CD14-positive monocyte (primary cell): ENCODE data around the gene PAM. TPM values are rescaled to one million over a fixed set of nuclear protein-coding genes. Genes with fewer than 3 reads are reported as not detected.
"Not testable (repeated sequence)": the region's sequence is repeated elsewhere in the genome, so short reads cannot be mapped to it uniquely, and the experiment has no call there.

ENCODE experiments used
- DNase-seq, 3 donors: peaks; one replicate each; pipeline ENCODE4 v3.0.0-alpha.2; 2011 to 2022
- H2AFZ ChIP-seq: 2 replicates; pipeline ENCODE4 v1.6.0; 2012; ENCODE audit warnings: mild to moderate bottlenecking, low read depth, low read length, inconsistent platforms; ENCODE audit not compliant: insufficient read depth, poor library complexity, severe bottlenecking
- H3K27ac ChIP-seq, 2 donors: 1 replicate in 1 of 2; 2 replicates in 1 of 2; pipeline ENCODE4 v1.5.1; 2012 to 2013; ENCODE audit warnings: low read length in 2 of 2, control low read depth in 1 of 2, inconsistent platforms in 1 of 2, low read depth in 1 of 2, mild to moderate bottlenecking in 1 of 2
- H3K27me3 ChIP-seq, 2 donors: one replicate each; pipeline versions ENCODE4 v1.6.0 to v1.6.1; 2011 to 2013; ENCODE audit warnings: low read length in 2 of 2; ENCODE audit not compliant: control insufficient read depth in 2 of 2, insufficient read depth in 2 of 2
- H3K36me3 ChIP-seq, 2 donors: replicated peaks in 1 of 2; 1 replicate in 1 of 2; 2 replicates in 1 of 2; pipeline versions ENCODE4 v1.5.1 to v1.6.1; 2012 to 2013; ENCODE audit warnings: low read length in 2 of 2, control low read depth in 1 of 2, inconsistent platforms in 1 of 2, mild to moderate bottlenecking in 1 of 2; ENCODE audit not compliant: insufficient read depth in 2 of 2, control insufficient read depth in 1 of 2
- H3K4me1 ChIP-seq, 2 donors: 1 replicate in 1 of 2; 2 replicates in 1 of 2; pipeline versions ENCODE4 v1.5.1 to v1.6.1; 2012 to 2013; ENCODE audit warnings: low read length in 2 of 2, control low read depth in 1 of 2, inconsistent platforms in 1 of 2, mild to moderate bottlenecking in 1 of 2, moderate library complexity in 1 of 2; ENCODE audit not compliant: insufficient read depth in 2 of 2, control insufficient read depth in 1 of 2
- H3K4me2 ChIP-seq: replicated peaks from 2 replicates; pipeline ENCODE3; 2012; ENCODE audit warnings: low read length, moderate library complexity, mild to moderate bottlenecking; ENCODE audit not compliant: poor library complexity, severe bottlenecking; ENCODE audit errors: extremely low read depth
- H3K4me3 ChIP-seq, 3 experiments: fragments of 200-600 bp in 1 of 3; sonication (generic) in 1 of 3; replicated peaks in 1 of 3; 1 replicate in 2 of 3; 2 replicates in 1 of 3; pipeline ENCODE4 v1.5.1; 2011 to 2013; ENCODE audit warnings: low read length in 3 of 3, mild to moderate bottlenecking in 3 of 3, control low read depth in 2 of 3, low read depth in 2 of 3, inconsistent platforms in 1 of 3, moderate library complexity in 1 of 3
- H3K79me2 ChIP-seq: 2 replicates; pipeline ENCODE4 v1.6.0; 2012; ENCODE audit warnings: mild to moderate bottlenecking, control low read depth, inconsistent platforms, low read length, moderate library complexity; ENCODE audit not compliant: insufficient read depth
- H3K9ac ChIP-seq: 2 replicates; pipeline ENCODE4 v1.6.0; 2017; ENCODE audit warnings: low read length, mild to moderate bottlenecking; ENCODE audit not compliant: insufficient read depth, poor library complexity, severe bottlenecking
- H3K9me3 ChIP-seq, 2 donors: replicated peaks in 1 of 2; 1 replicate in 1 of 2; 2 replicates in 1 of 2; pipeline versions ENCODE4 v1.5.1 to v1.6.1; 2012 to 2013; ENCODE audit warnings: low read length in 2 of 2, control low read depth in 1 of 2; ENCODE audit not compliant: control insufficient read depth in 1 of 2, insufficient read depth in 1 of 2
- H4K20me1 ChIP-seq: 2 replicates; pipeline ENCODE4 v1.6.0; 2012; ENCODE audit warnings: mild to moderate bottlenecking, low read length, control low read depth, moderate library complexity; ENCODE audit not compliant: insufficient read depth
- H3K27ac Mint-ChIP-seq, 7 donors: one replicate each; pipeline ENCODE4 v1.8.0; 2020; ENCODE audit warnings: mild to moderate bottlenecking in 7 of 7, mixed read lengths in 7 of 7, moderate library complexity in 6 of 7, inconsistent platforms in 2 of 7
- H3K27me3 Mint-ChIP-seq, 3 donors: one replicate each; pipeline ENCODE4 v1.8.0; 2021 to 2022; ENCODE audit warnings: low read depth in 3 of 3, mild to moderate bottlenecking in 3 of 3, mixed read lengths in 3 of 3, moderate library complexity in 3 of 3, inconsistent platforms in 1 of 3
- H3K36me3 Mint-ChIP-seq, 2 donors: one replicate each; pipeline ENCODE4 v1.8.0; 2020; ENCODE audit warnings: mixed read lengths in 2 of 2, inconsistent platforms in 1 of 2, mild to moderate bottlenecking in 1 of 2
- H3K4me1 Mint-ChIP-seq: one replicate; pipeline ENCODE4 v1.8.0; 2020; ENCODE audit warnings: mild to moderate bottlenecking, mixed read lengths
- H3K4me3 Mint-ChIP-seq, 2 donors: one replicate each; pipeline ENCODE4 v1.8.0; 2020; ENCODE audit warnings: mild to moderate bottlenecking in 2 of 2, mixed read lengths in 2 of 2, moderate library complexity in 1 of 2
- H3K9me3 Mint-ChIP-seq, 7 donors: one replicate each; pipeline ENCODE4 v1.8.0; 2020 to 2022; ENCODE audit warnings: mixed read lengths in 7 of 7, mild to moderate bottlenecking in 6 of 7, moderate library complexity in 6 of 7, inconsistent platforms in 2 of 7
- WGBS: methylation state at CpG from one replicate; pipeline ENCODE4 v1.1.5; 2013; ENCODE audit warnings: missing lambda C conversion rate; ENCODE audit not compliant: insufficient coverage; 5-methylcytosine and 5-hydroxymethylcytosine counted together
- intact Hi-C, 2 donors: fragments of 100-400 bp; cut with micrococcal nuclease; formaldehyde crosslinking; loops; one replicate each; pipeline versions ENCODE4 v1.15.0 to v1.15.1; 2023
- polyA plus RNA-seq, 3 donors: library from polyadenylated mRNA; depleted of rRNA in 1 of 3; unstranded in 2 of 3; stranded (reverse) in 1 of 3; fragments of 300-500 nt in 2 of 3; fragments of >200 nt in 1 of 3; fragmentation: Illumina TruSeq in 2 of 3; gene quantifications; 1 replicate in 2 of 3; 2 replicates in 1 of 3; pipeline ENCODE4 v1.2.3, GENCODE V29; 2012 to 2021
- TF ChIP-seq, protein P1 (sequence below): fragments of 200-600 bp; IDR thresholded peaks from one replicate; pipeline ENCODE4 v1.8.0; 2022; ENCODE audit warnings: antibody characterized with exemption, mild to moderate bottlenecking

Gene PAM
- polyA plus RNA-seq, 3 donors: 11.8 to 27.4 (median 12.8) TPM

DNA sequence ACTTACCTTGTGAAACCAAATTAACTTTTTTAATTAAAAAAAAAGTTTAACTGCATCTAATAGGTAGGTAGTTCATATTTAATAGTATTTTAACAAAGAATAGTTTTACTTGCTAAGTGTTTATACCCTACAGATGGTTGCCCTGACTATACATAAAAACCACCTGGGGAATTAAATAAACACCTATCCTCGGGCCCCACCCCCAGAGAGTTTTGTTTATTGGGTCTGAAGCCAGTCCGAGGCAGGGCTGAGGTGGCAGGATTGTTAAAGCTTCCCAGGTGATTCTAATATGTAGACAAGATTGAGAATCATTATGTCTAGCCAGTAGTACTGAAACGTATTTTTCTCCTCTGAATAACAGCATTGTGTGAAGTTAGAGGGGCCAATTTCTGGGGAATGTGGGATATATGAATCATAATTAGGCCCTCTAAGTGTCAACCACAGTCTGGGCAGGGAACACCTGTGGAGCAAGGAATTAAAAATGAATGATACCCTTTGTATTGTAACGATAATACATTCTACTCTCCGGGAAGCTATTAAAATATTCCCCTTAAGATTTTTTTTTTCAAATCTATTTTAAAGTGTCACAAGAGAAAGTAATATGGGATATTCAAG, 5.6 kb upstream of the PAM start:
- H3K36me3 ChIP-seq: no peaks in the 10 kb centered on the region
- WGBS: 100% methylated on average over 1 of the region's 5 CpGs
- TF ChIP-seq, protein P1, sequence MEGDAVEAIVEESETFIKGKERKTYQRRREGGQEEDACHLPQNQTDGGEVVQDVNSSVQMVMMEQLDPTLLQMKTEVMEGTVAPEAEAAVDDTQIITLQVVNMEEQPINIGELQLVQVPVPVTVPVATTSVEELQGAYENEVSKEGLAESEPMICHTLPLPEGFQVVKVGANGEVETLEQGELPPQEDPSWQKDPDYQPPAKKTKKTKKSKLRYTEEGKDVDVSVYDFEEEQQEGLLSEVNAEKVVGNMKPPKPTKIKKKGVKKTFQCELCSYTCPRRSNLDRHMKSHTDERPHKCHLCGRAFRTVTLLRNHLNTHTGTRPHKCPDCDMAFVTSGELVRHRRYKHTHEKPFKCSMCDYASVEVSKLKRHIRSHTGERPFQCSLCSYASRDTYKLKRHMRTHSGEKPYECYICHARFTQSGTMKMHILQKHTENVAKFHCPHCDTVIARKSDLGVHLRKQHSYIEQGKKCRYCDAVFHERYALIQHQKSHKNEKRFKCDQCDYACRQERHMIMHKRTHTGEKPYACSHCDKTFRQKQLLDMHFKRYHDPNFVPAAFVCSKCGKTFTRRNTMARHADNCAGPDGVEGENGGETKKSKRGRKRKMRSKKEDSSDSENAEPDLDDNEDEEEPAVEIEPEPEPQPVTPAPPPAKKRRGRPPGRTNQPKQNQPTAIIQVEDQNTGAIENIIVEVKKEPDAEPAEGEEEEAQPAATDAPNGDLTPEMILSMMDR: no peak
- peaks cover 9 to 17% of the 10 kb centered on the region in 2 donors for H3K27me3 ChIP-seq
- no peak overlapping the region for H3K4me2 ChIP-seq
- intact Hi-C loops: no loop called here
- Mint-ChIP-seq H3K4me3 (no peak overlapping the region), H3K9me3 (peaks cover 0 to 11% (median 7%) of the 10 kb centered on the region in 7 donors), H3K27me3 (peaks cover 18 to 22% (median 21%) of the 10 kb centered on the region in 3 donors), H3K4me1 (peaks cover 14% of the 10 kb centered on the region), H3K36me3 (no peaks in the 10 kb centered on the region), H3K27ac (no peak overlapping the region)
- DNase-seq: no peak
- peaks cover 8% of the 10 kb centered on the region in 2 donors for H3K4me1 ChIP-seq
- no peaks in the 10 kb centered on the region for H4K20me1 ChIP-seq
- H3K9me3 ChIP-seq: no peaks in the 10 kb centered on the region
- H2AFZ ChIP-seq: no peak overlapping the region
- H3K4me3 ChIP-seq: no peak overlapping the region
- H3K9ac ChIP-seq: no peak overlapping the region
- no peaks in the 10 kb centered on the region for H3K79me2 ChIP-seq
- no peak overlapping the region for H3K27ac ChIP-seq

DNA sequence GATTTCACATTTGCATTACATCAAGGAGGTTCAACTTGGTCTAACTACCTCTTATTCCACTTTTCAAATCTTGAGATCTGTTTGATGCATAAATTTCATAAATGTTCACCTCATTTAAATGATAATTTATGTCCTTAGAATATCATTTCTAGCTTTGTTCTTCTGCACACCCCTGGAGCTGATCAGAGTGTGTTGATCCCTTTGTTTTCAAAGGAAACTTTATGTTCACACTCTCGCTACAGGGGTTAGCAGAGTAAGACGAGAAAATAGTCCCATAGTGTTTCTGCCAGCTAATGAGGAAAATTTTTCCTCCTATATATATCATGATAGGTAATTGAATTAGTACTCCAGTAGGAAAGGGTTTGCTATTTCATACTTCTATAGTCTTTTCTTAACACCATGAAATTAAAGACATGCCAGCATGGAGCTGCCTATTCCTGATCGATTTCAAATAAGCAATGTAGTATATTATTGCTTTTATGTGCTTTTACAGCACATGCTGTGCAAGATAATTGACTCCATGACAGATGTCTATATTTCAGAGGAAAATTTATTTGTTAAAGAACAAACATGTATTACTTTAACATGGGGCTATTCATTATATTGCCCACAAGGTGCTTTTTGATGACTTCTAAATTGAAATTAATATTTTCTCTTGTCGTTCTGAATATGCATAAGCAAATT, 4.8 kb upstream of the PAM start:
- intact Hi-C loops: no loop called here
- Mint-ChIP-seq H3K4me3 (no peak overlapping the region), H3K9me3 (peaks cover 0 to 11% (median 7%) of the 10 kb centered on the region in 7 donors)

DNA sequence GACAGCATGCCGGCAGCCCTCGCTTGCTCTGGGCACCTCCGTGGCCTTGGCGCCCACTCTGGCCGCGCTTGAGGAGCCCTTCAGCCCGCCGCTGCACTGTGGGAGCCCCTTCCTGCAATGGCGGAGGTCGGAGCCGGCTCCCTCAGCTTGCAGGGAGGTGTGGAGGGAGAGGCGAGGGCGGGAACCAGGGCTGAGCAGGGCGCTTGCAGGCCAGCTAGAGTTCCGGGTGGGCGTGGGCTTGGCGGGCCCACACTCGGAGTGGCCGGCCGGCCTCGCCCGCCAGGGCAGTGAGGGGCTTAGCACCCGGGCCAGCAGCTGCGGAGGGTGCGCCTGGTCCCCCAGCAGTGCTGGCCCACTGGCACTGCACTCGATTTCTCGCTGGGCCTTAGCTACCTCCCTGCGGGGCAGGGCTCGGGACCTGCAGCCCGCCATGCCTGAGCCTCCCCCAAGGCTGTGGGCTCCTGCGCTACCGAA, 3.2 kb upstream of the PAM start:
- H3K4me3 Mint-ChIP-seq, intact Hi-C loops: not testable (repeated sequence)
- H3K9me3 Mint-ChIP-seq: peaks cover 0 to 11% (median 7%) of the 10 kb centered on the region in 7 donors

More for the DNA sequence above, 4.8 kb upstream of the PAM start:
- WGBS: no CpG with 5 or more reads among the region's 4 CpGs
- Histone ChIP-seq H3K4me2 (no peak overlapping the region), H4K20me1 (no peaks in the 10 kb centered on the region), H3K36me3 (no peaks in the 10 kb centered on the region), H3K27ac (no peak overlapping the region), H3K9ac (no peak overlapping the region), H3K9me3 (no peaks in the 10 kb centered on the region), H3K79me2 (no peaks in the 10 kb centered on the region), H2AFZ (no peak overlapping the region), H3K27me3 (peaks cover 9 to 18% of the 10 kb centered on the region in 2 donors), H3K4me1 (peaks cover 11 to 14% of the 10 kb centered on the region in 2 donors), H3K4me3 (no peak overlapping the region)
- Mint-ChIP-seq H3K4me1 (peaks cover 17% of the 10 kb centered on the region), H3K27ac (no peak overlapping the region), H3K27me3 (peaks cover 20 to 25% (median 22%) of the 10 kb centered on the region in 3 donors), H3K36me3 (no peaks in the 10 kb centered on the region)
- TF ChIP-seq, protein P1: no peak
- DNase-seq: no peak

More for the DNA sequence above, 3.2 kb upstream of the PAM start:
- Mint-ChIP-seq H3K27me3 (peaks cover 20 to 29% (median 23%) of the 10 kb centered on the region in 3 donors), H3K4me1 (peaks cover 28% of the 10 kb centered on the region)
- not testable (repeated sequence) for H3K36me3 ChIP-seq, H3K27ac ChIP-seq, H2AFZ ChIP-seq, DNase-seq, H3K9me3 ChIP-seq, H4K20me1 ChIP-seq, H3K36me3 Mint-ChIP-seq, H3K4me2 ChIP-seq, H3K79me2 ChIP-seq, H3K27ac Mint-ChIP-seq, H3K4me3 ChIP-seq, H3K9ac ChIP-seq
- Histone ChIP-seq H3K27me3 (peaks cover 9 to 18% of the 10 kb centered on the region in 2 donors), H3K4me1 (peaks cover 15 to 22% of the 10 kb centered on the region in 2 donors)
- WGBS: 96% methylated on average over 30 of the region's 32 CpGs
